ENCODE data around the gene KRTAP26-1.

Gene KRTAP26-1

GRCh38 chr21:30269803-30270530 lies 50.1 kb downstream of the KRTAP26-1 start:
- DNase-seq: no peak
